Measurements from ENCODE around the gene DIDO1. TPM values are rescaled to one million over a fixed set of nuclear protein-coding genes. Genes with fewer than 3 reads are reported as not detected.
A peak's percentile ranks its signal among the peaks of the same experiment; 100 is the strongest.

The DIDO1 gene
- total and polyA plus RNA-seq, 9 of the 15 experiments (the other 6 are each of a cell fraction or from before 2014, with no cell fraction given): 4.4 to 46.8 (median 31.2) TPM

- TF ChIP-seq E4F1 (CRISPR knock-in tag; IDR thresholded peaks at IDR 0.05; ENCODE audit: borderline replicate concordance) (no peak), ZNF121 (CRISPR knock-in tag; conservative IDR thresholded peaks at IDR 0.05) (no peak), CREM (IDR thresholded peaks at IDR 0.05; ENCODE audit: low read depth) (0 out of 2 replicates have a peak, but pooled peaks have one; percentile 19), ZNF384 (IDR thresholded peaks at IDR 0.05; ENCODE audit: low read depth, low read length) (no peak), KLF16 (IDR thresholded peaks at IDR 0.05) (0 out of 2 replicates have a peak, but pooled peaks have one; percentile 24), NFYB (IDR thresholded peaks at IDR 0.05; ENCODE audit: extremely low read depth, insufficient read length) (peak; percentile 30), ATF3 (IDR thresholded peaks at IDR 0.05) (no peak), ATF3 (CRISPR knock-in tag; conservative IDR thresholded peaks at IDR 0.05) (no peak), HMG20B (CRISPR knock-in tag; IDR thresholded peaks at IDR 0.05) (no peak), HIVEP1 (CRISPR knock-in tag; IDR thresholded peaks at IDR 0.05) (no peak), ZNF431 (CRISPR knock-in tag; IDR thresholded peaks at IDR 0.05) (no peak; the same call in 1 of the 2 replicates), ARNT (IDR thresholded peaks at IDR 0.05) (no peak), POLR2AphosphoS2 (IDR thresholded peaks at IDR 0.05; ENCODE audit: low read length) (peak; percentile 98), MCM5 (IDR thresholded peaks at IDR 0.05; ENCODE audit: low read depth) (no peak), ZBTB7A (IDR thresholded peaks at IDR 0.05; ENCODE audit: borderline replicate concordance, control insufficient read depth, low read depth, low read length) (no peak; the same call in 1 of the 2 replicates), KLF6 (CRISPR knock-in tag; IDR thresholded peaks at IDR 0.05; ENCODE audit: borderline replicate concordance) (no peak), ZNF507 (tag; conservative IDR thresholded peaks at IDR 0.05) (no peak), FIP1L1 (IDR thresholded peaks at IDR 0.05; ENCODE audit: low read depth, low read length, poor library complexity, severe bottlenecking) (no peak), ZBTB1 (CRISPR knock-in tag; IDR thresholded peaks at IDR 0.05; ENCODE audit: borderline replicate concordance, low read depth) (no peak), BACH1 (tag; IDR thresholded peaks at IDR 0.05) (no peak), MLLT1 (IDR thresholded peaks at IDR 0.05) (no peak), CEBPG (CRISPR knock-in tag; IDR thresholded peaks at IDR 0.05) (no peak), CEBPG (tag; conservative IDR thresholded peaks at IDR 0.05 in 1 of 2, IDR thresholded peaks at IDR 0.05 in 1 of 2) (no peak), TRIM25 (IDR thresholded peaks at IDR 0.05; ENCODE audit: borderline replicate concordance) (no peak)
Observed at GRCh38 chr20:62900052-62900691, 26.1 kb downstream of the DIDO1 start (continued).

All from K562 (cell line).